Hematopoietic multipotent progenitor cell treated with erythropoietin and hydrocortisone succinate and interleukin-3 and kit ligand, for 4 days (in vitro differentiated cells): ENCODE data around the gene DNAJB11.
"Not testable (repeated sequence)": the region's sequence is repeated elsewhere in the genome, so short reads cannot be mapped to it uniquely, and the experiment has no call there.

Experiments used
- DNase-seq: peaks from one replicate; pipeline ENCODE4 v3.0.0-alpha.2; 2015

Gene DNAJB11

DNA sequence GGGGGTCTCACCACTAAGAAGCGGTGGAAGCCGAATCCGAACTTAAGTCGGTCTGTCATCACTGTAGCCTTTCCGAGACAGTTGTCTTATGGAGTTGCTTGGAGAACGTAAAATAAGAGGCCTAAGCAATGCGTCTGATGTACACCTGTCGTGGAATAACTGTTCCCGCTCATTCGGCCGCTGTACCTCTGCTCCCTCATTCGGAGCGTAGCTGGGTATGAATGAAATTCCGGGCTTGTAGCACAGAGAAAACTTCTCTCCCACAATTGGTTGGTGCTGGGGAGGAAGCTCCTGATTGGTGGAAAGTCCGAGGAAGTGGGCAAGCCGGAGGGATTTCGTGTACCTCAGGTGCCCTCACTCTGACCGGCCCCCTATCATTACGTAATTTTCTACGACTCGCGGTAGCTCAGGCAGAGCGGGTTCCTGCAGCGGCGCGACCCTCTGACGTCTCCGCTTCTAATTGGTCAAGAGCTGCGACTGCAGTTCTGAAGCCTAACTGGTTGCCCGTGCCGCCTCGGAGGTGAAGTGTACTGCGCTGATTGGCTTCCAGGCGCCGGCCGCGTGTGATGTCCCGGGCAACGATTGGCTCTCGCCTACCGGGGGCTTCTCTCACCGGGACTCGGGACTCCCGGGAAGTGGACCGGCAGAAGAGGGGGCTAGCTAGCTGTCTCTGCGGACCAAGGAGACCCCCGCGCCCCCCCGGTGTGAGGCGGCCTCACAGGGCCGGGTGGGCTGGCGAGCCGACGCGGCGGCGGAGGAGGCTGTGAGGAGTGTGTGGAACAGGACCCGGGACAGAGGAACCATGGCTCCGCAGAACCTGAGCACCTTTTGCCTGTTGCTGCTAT, at the start of gene DNAJB11:
TSS of gene DNAJB11 (plus strand) at position 625 of the 845 bp plus-strand sequence. CDS start at position 803, 178 bp downstream.
- peak; percentile 100 for DNase-seq

DNA sequence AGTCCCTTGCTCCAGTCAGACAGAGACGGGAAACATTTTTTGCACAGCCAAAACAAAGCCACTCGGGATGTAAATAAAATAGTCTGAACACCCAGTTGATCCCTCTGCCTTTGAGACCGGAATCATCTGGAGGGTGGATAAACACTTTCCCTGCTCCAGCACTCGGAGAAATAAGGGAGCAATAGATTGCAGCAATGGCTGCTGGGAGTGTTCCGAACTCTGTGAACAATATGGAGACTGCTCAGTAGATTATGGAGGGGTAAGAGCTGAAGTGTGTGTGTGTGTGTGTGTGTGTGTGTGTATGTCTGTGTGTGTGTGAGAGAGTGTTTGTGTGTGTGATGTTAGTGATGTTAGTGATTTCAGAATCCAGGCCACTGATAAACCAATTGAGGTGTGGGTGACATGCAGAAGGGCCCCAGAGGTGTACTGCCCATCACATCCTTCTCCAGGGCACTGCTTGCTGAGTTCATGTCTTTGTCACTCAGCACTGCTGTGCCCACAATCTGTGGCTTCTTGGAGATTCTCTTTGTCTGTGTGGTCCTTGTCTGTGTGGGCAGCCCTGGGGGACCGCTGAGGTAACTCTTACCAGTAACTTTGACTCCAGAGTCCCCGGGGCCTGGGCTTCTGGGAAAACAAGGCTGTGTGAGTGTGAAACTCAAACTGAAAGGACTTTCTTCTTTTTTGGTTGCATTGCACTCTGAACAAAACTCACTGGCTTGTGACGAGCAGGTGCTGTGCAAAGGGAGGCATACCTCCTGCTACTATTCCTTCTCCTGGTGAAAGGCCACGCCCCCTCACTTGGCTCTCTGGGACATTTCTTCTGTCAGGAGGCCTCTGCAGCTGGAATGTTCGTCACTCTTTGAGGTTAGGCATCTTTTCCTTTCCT, 49.3 kb upstream of the DNAJB11 start:
- DNase-seq = no peak

DNA sequence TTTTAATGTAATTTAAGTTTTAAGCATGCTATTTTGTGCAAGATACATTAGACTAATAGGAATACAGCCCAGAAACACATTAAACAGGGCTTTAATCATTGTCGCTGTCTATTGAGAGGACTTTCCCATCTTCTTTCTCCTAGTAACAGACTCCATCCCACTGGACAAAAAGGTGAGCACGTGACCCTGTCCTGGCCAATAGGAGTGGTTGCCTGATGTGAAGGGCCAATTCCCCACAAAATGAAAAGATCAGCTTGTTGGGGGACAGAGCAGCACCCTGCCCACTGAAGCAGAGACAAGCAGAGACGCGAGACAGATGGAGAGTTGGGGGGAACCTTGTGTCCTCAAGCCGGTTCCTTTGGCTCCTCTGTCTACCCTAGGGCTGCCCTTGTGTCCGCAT, 47.5 kb upstream of the DNAJB11 start:
- no peak for DNase-seq

DNA sequence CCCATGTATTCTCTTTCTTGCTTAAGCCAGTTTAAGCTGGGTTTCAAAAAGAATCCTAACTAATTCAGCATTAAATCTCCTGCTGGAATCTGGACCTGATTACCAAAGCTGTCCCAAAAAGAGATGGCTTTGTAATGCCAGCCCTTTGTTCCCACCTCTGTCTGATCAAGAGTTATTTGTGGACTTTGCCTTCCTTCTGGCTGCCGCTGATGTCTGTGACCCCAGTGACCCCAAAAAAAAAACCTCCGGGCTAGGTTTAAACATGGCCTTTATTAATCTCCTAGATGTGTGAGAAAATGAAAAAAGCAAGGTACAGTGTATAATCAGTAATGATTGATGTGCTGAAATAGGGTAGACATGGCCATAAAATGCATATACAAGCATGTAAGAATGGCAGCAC, 47.1 kb upstream of the DNAJB11 start:
- no peak for DNase-seq

DNA sequence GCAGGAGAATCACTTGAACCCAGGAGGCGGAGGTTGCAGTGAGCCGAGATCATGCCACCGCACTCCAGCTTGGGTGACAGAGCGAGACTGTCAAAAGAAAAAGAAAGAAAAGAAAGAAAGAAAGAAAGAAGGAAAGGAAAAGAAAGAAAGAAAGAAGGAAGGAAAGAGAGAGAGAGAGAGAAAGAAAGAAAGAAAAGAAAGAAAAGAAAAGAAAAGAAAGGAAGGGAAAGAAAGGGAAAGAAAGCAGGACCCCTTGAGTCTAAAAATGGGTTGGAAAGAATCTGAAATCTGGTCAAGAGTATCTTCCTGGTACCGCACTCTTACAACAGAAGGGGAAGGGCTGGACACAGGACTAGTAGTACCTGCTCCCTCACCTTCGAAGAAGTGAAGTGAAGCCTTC, 45.9 kb upstream of the DNAJB11 start:
- DNase-seq = no peak

DNA sequence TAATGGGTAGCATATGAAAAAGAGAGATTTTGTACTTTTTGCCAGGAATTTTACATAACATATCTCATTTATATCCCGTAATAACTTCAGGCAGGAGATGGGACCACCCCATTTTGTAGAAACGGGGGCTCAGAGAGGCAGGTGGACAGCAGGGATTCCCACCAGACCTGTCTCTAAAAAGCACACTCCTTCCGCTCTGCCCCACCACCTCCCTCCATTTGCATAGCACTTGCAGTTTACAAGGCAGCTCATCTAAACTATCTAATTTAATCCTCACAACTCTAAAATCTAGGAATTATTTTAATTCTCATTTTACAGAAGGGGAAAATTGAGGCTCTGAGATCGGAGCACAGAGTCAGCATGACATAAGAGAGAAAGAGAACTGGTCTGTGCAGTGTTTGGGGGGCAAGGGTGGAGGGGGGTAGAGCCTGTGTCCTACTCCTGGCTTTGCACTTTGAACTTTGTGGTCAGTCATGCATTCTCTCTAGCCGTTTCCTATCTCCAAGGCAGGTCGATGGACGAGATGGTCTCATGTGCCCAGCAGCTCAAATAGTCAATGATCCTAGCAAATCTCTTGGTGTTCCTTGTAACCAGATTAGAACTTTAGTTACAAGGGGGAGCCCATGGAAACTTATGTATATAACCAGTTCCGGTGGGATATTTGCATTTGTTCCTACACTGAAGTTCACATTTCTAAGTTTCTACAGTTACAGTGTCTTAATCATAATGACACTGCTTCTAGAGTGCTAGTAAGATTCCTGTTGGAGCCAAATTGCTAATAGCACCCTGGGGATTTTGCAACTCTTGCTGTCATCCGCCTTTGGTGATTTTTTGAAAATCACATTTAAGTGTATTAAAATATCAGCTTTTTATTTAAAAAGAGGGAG, 44.9 kb upstream of the DNAJB11 start:
- DNase-seq = no peak

DNA sequence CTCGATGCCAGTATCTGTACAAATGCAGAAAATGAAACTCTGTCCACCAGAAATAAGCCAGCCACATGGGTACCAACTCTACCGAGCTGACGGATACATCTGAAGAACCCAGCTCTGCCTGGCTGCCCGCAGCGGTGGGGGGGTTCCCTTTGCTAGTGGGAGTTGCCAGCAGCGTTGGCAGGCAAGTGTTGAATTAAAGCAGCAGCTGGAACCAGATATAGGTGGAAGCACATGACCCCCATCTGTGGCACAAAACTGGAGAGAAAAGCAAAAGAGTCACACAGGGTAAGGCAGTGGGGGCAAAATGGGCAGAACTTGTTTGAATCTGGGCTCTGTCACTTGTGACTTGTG, 44.3 kb upstream of the DNAJB11 start:
- no peak for DNase-seq

DNA sequence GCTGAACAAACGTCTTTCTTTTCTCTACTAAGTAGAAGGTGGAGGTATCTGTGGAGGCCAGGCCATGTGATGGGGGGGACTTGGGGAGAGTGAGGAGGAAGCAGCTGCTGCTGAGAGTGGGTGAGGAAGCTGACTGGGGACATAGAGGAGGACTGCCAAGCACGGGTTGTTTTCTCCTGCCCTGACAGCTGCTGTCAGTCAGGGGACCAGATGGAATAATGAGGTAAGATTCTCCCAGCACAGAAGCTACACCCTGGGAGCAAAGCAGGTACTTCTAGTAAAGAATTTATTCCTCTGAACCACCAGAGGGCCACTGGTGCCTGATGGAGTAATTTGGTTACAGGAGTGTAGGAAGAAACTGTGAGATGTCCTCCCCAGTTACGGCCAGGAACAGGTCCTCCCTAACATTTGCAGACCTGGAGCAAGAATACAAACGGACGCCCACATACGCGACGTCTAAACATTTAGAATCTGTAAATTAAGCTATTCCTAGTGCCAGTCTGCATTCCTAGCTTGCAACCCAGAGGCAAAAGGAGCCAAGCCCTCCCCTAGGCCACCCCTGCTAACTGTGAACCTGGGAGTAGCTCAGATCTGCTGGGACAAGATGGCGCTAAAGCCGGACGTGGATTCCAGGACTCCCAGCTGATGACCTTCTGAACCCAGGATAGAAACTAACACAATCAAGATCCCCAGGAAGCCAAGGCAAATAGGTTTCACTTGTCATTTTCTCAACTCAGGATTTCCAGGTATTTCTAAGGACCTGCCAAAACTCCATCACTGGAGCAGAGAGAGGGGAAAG, 41.1 kb upstream of the DNAJB11 start:
- peak; percentile 74 for DNase-seq

DNA sequence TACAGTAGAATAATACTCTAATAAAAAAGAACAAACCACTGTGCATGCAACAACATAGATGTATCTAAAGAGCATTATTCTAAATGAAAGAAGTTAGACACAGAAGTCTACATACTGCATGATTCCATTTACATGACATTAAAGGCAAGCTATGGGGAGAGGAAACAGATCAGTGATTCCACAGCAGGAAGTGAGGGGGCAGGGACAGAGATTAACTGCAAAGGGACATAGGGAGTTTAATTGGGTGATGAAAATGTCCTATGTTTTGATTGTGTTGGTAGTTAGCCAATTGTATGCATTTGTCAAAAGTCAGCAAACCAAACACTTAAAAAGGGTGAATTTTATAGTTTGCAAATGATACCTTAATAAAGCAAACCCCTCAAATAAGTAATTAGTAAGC, 40.1 kb upstream of the DNAJB11 start:
- no peak for DNase-seq

DNA sequence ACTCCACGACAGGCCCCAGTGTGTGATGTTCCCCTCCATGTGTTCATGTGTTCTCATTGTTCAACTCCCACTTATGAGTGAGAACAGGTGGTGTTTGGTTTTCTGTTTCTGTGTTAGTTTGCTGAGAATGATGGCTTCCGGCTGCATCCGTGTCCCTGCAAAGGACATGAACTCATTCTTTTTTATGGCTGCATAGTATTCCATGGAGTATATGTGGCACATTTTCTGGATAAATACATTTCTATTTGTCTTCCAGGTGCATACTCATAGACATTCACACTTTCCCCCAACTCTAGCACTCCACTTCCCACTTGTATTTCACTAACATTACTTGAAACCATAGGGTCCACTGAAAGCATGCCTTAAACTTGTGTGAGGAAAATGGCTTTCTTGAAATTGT, 38.8 kb upstream of the DNAJB11 start:
- DNase-seq = not testable (repeated sequence)

DNA sequence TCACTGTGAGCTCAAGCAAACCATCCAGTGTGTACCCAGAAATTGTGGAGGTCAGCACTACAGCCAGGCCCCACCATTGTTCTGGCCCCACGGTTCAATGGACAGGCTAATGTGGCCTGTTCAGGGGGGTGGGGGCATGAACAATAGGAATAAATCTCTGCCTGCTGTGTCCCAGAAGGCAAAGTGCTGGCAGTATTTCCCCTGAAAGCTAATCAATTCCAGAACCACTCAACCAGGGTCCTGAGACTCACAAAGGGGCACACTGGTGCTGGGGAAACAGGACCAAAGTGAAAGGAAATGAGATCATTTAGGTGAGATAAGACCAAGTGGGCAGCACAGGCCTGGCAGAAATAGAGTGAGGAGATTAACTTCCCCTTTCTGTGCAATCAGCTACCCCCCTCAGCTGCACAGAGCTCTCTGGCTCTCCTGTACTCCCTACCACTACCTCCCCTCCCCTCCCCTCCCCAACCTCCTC, 37.9 kb upstream of the DNAJB11 start:
- DNase-seq = peak; percentile 89

DNA sequence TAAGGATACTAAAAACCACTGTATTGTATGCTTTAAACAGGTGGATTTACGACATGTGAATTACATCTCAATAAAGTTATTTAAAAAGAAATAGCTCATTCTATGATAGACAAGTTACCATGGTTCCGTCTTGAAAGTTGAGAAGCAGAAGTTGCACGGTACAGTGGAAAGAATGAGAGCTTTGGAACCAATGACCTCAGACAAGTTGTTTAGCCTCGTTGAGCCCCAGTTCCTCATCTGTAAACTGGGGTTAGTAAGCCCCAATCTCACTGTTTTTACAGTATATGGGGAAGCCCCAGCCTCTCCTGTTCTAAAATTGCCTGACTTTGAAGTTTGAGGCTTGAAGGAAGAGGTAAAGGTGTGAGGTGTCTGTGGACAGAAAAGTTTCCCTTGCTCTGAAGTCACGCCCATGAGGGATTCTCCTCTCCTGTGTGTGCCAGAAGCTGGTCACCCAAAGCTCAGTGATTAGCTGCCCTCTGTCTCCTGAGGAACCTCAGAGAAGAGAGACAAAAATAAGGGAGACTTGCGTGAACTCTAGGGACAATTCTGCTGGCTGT, 36.3 kb upstream of the DNAJB11 start:
- peak; percentile 75 for DNase-seq

DNA sequence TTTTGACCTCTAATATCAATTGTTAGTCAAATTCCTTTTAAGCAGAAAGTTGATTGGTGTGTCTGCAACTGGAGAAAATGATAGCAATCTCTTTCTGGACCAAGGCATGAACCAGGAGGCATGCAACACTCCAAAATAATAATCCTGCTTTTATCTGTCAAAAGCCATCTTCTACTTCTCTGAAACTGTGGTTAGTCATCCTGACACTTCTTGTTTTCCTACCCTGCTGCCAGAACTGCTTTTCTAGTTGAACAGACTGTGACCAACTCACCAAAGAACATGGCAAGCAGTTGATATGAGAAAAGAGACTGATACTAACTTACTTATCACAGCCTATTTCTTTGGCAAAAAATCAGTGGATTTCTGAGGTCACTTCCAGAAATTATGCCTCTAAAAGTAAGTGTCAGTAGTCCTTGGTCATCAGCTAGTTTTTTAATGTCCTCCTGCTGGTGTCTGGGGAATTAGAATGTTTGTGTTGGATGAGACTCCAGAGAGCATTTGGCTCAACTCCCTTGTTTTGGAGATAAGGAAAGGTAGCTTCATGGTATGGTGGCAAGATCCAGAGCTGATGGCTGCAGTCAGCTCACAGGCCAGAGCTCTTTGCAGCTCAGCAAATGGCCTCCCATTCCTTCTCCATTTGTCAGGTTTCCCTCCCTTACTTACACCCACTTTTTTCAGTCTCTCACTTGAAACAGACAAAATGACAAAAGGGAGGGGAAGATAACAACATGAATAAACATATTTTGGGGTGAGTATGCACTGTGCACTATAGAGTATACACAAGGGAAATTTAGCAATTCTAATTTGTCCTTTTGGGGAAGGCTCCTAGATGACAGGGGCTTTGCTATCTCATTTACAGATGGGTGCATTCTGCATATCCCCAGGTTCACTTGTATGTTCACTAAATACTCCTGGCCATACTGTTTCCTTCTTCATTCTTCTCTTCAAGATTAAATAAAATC, 33.4 kb upstream of the DNAJB11 start:
- peak; percentile 53 for DNase-seq

DNA sequence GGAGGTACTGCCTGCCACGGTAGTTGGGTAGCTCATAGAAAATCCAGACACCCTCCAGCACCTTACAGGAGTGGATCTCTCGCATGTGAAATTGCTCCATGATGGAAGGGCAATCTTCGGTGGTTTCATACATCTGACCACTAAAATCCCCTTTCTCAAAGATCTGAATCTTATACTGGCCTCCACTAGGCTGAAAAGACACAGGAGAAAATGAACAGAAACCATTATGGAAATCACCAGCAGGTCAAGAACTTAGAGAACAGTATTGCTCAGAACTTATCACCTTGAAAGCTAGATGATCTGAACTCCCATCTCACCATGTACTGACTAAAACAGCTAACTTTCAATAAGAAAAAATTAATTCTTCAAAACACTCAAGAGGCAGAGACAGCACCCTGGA, 31.7 kb upstream of the DNAJB11 start:
- no peak for DNase-seq

DNA sequence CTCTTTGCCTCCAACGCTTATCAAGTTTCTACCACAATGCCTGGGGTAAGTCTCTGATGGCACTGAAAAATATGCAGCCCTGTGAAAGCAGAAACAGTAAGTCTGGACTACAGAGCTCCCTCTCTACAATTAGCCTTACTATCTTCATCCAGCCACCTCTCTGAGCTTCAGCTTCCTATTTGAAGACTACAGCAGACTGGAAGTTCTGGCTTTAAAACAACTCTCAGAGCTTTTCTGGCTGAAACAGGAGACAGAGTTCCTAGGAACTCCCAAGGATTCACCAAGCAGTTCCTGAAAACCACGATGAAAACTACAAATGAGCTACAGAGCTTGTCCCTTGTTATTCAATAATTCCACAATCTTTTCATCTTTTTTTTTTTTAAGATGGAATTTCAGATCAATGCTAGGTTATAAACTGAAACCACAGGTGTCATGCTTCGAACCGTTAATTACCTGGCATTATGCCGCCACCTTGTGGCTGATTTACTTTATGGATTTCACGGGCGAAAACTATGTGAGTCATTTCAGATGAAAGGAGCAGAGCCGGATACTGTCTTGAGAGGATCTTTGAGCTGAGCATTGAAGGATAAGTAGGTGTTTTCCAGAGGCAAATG, 30.2 kb upstream of the DNAJB11 start:
- DNase-seq = peak; percentile 86

DNA sequence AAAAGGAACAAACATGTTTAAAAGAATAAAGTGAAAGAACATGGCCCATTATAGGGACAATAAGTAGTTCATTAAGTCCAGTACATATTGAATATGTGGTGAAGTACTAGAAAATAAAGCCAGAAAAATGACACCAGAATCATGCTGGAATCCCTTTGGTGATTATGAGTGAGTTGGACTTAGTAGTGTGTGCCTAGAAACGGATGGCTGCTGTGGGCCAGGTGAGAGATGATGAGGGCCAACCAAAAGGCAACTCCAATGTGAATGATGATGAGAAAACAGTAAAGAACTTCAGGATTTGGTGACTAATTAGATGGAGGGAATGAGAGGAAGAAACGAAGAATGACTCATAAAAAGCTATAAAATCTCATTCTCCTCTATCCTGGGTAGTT, 29.7 kb upstream of the DNAJB11 start:
- no peak for DNase-seq

DNA sequence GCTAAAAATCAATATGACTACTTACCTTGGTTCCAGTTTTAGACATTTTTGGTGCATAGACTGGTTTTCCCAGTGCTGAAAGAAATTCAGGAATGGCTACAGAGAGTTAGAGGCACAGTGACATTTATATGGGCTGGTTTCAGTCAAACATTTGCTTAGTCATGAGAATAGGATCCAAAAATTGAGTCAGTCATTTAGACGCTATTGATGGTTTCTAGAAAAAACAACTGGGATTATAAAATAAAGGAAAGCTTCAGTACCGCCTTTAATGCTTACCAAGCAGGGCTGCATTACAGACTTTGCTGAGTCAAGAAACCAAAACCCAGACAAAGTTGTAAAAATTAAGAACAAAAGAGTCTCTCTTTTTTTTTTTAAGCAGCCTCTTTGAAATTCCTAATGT, 26.2 kb upstream of the DNAJB11 start, which contains the start of gene CRYGS:
TSS of gene CRYGS (minus strand) at position 100 of the 400 bp plus-strand sequence. CDS start at position 46, 54 bp downstream.
- DNase-seq = no peak

DNA sequence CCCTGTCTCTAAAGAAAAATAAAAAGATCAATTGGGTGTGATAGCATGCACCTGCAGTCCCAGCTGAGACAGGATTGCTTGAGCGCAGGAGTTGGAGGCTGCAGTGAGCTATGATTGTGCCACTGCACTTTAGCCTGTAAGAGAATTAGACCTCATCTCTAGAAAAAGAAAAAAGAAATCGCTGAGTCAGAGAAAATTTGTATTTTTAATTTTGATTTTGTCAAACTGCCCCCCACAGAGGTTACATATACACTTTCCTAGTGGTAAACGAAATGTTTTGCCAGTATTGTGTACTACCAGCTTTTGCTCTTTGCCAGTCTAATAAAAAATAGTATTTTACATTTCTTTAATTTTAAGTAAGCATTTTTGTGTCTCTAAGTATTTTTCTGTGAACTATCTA, 21.0 kb upstream of the DNAJB11 start:
- DNase-seq = no peak

DNA sequence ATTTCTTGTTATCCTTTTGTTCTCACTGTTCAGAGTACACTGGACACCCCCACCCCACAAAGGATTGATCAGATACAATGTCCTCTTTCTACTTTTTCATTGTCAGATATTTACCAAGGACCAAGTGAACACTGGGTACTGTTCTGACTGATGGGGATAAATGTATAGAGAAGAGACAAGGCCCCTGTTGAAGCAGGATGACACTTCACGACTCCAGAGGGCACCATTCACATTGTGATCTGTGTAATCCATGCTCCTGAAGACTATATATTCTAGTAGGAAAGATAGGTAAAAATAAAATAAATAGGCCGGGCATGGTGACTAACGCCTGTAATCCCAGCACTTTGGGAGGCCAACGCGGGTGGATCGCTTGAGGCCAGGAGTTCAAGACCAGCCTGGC, 19.1 kb upstream of the DNAJB11 start:
- DNase-seq = no peak
